Nucleus accumbens (tissue), 56 donors: Measurements from ENCODE around the gene ARHGAP1.
"Not testable (repeated sequence)": the region's sequence is repeated elsewhere in the genome, so short reads cannot be mapped to it uniquely, and the experiment has no call there.

ENCODE experiments used
- DNase-seq, 56 donors: peaks; one replicate each; lab custom pipeline; 2025; lab: John Stamatoyannopoulos, UW

ARHGAP1 gene

DNA sequence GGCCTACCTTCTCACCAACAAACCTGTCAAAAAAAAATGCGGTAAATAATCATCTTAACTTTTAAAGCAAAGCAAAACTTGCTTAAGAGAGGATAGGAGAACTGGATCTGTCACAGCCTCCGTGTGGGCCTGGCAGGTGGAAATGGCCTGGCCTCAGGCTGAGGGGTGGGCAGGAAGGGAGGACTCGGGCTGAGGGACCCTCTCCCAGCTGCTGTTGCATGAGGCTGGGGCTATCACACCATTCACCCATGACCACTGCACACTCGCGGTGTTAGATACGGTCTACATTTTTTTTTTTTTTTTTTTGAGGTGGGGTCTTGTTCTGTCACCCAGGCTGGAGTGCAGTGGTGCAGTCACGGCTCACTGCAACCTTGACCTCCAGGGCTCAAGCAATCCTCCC, 24.5 kb downstream of the ARHGAP1 start:
- DNase-seq = no peak

- DNase-seq = peak in 26 of 56 donors; percentile 13 to 72 (median 48)
Observed at GRCh38 chr11:46675288-46675851, 25.0 kb downstream of the ARHGAP1 start.

- no peak for DNase-seq
Observed at GRCh38 chr11:46674463-46675287, 25.7 kb downstream of the ARHGAP1 start.

GRCh38 chr11:46673713-46674462, 26.5 kb downstream of the ARHGAP1 start:
- DNase-seq = no peak

DNA sequence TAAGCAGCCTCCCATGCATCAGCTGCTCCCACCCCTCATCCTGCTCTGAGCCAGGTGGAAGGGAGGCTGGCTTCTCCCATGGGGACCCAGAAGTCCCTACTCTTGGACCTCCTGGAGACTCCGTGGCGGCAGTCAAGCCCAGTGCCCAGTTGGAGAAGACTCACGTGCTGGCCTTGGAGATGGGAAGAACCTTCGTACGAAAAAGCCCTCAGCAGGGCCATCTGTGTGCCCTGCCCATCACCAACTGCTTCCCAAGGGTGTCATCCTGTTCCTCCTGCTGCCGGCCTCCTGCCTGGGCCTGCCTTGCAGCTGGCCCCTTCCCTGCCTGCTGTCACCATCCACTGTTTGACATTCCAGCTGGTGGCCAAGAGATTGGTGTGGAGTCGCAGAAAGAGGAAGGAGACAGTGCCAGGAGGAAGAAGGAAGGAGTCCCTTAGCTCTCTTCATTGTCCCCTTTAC, 28.0 kb downstream of the ARHGAP1 start:
- no peak for DNase-seq

DNA sequence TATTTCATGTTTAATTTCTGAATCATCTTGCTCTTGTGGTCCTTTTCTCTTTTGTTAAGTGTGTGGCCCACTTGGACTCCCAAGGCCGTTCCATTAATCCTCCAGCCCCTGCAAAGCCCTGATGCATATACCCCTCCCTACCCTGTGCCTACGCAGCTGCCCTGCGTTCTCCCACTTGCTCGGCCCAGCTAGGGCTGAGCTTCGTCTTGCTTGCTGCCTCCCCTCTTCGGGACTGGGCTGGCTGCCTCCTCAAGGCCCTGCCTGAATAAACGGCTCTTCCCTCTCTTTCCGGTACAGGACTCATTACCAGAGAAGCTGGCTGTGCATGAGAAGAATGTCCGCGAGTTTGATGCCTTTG, 28.5 kb downstream of the ARHGAP1 start:
- DNase-seq = no peak

- DNase-seq = not testable (repeated sequence)
Observed at GRCh38 chr11:46670521-46670920, 29.9 kb downstream of the ARHGAP1 start.

GRCh38 chr11:46669711-46670139, 30.7 kb downstream of the ARHGAP1 start:
- peak in 3 of 56 donors; percentile 18 to 19 (median 19) for DNase-seq

GRCh38 chr11:46668480-46669085, 31.8 kb downstream of the ARHGAP1 start:
- no peak for DNase-seq

DNA sequence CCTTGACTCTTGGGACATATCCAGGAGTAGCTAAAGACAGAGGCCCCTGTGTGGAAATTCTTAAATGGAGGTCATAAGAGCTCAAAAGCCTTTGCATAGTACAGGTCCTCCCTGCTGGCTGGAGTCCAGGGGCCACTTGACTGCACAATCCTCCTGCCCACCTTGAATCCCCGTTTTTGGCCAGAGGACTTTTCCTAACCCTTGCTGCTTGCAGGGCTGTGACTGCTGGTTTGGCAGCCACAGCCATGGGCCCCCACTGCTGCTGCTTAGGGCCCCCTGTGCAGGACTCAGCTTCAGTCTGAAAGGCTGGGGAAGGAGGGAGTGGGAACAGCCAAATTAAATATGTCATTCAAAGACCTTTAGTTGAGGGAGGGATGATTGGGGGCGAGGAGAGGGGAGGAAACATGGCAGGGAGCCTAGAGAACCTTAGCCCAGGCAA, 33.4 kb downstream of the ARHGAP1 start:
- peak in 3 of 56 donors; percentile 23 to 41 (median 24) for DNase-seq

GRCh38 chr11:46666516-46666915, 33.9 kb downstream of the ARHGAP1 start:
- no peak for DNase-seq

- no peak for DNase-seq
Observed at GRCh38 chr11:46665356-46665755, 35.1 kb downstream of the ARHGAP1 start.

- no peak for DNase-seq
Observed at GRCh38 chr11:46664612-46665011, 35.8 kb downstream of the ARHGAP1 start.

- peak in 6 of 56 donors; percentile 16 to 59 (median 39) for DNase-seq
Observed at GRCh38 chr11:46663277-46663940, 37.0 kb downstream of the ARHGAP1 start.

GRCh38 chr11:46662366-46662765, 38.1 kb downstream of the ARHGAP1 start:
- no peak for DNase-seq

GRCh38 chr11:46661836-46662235, 38.6 kb downstream of the ARHGAP1 start:
- no peak for DNase-seq

GRCh38 chr11:46659908-46660307, 40.5 kb downstream of the ARHGAP1 start:
- peak in 1 of 56 donors; percentile 25 for DNase-seq

DNA sequence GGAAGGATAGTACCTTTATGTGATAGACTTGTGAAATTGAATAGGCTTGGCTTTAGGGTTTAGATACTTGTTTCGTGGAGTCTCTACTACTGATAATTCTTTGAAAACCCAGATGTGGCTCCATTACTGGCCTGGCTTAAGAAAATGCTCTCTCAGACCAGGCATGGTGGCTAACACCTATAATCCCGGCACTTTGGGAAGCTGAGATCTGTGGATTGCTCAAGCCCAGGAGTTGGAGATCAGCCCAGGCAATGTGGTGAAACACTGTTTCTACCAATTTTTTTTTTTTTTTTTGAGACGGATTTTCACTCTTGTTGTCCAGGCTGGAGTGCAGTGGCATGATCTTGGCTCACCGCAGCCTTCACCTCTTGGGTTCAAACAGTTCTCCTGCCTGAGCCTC, 42.2 kb downstream of the ARHGAP1 start:
- DNase-seq = no peak

- no peak for DNase-seq
Observed at GRCh38 chr11:46657186-46657585, 43.2 kb downstream of the ARHGAP1 start.

DNA sequence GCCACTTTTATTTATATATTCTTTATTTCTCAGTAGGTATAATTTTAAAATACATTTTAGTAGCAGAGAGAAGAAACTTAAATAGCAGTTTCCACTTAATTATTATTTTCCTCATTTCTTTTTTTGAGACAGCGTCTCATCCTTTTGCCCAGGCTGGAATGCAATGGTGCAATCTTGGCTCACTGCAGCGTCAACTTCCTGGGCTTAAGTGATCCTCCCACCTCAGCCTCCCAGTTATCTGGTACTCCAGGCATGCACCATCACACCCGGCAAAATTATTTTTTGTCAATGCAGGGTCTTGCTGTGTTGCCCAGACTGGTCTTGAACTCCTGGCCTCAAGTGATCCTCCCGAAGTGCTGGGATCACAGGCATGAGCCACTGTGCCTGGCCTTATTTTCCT, 44.8 kb downstream of the ARHGAP1 start:
- no peak for DNase-seq
